GM19043 (cell line): ENCODE measurements around the gene SYCE3.

Experiments used
- ATAC-seq: cut with Tn5 transposase; IDR thresholded peaks from one replicate; pipeline ENCODE4 v1.9.1; 2021; ENCODE audit warnings: low read depth; ENCODE audit not compliant: unreplicated experiment

SYCE3 gene

DNA sequence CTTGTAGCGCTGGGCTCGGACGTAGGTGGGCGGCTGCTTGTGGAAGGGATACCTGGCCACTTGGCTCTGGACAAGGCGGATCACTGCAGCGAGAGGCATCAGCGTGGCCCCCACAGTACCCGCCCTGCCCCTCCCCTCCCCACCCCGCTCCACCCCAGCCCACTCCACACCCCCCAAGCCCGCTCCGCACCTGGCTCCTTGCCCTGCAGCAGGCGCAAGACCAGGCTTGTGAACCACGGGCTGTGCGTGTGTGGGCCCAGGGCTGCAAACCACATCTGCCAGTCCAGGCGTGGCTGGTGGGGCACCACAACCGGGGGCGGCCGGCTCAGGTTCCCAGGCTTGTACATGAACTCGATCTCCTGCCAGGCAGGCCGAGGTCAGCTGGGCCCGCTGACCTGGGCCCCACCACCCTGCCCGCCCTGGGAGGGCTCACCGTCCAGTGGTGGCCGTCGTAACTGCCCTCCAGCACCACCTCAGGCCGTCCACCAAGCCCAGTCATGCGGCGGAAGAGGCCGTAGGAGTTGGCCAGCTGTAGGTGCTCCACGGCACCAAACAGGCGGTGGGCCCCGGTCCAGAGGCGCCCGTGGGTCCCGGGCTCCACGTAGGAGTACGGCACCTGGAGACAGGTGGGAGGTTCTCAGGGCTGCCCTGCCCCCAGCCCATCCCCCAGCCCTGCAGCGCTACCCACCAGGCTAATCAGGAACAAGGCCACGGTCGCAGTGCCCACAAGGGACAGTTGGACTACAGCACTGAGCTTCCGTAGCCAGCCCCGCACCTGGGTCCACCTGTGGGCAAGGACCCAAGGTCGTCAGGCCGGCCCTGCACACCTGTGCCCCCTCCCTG is 58.1 kb downstream of the SYCE3 start:
- no peak for ATAC-seq

DNA sequence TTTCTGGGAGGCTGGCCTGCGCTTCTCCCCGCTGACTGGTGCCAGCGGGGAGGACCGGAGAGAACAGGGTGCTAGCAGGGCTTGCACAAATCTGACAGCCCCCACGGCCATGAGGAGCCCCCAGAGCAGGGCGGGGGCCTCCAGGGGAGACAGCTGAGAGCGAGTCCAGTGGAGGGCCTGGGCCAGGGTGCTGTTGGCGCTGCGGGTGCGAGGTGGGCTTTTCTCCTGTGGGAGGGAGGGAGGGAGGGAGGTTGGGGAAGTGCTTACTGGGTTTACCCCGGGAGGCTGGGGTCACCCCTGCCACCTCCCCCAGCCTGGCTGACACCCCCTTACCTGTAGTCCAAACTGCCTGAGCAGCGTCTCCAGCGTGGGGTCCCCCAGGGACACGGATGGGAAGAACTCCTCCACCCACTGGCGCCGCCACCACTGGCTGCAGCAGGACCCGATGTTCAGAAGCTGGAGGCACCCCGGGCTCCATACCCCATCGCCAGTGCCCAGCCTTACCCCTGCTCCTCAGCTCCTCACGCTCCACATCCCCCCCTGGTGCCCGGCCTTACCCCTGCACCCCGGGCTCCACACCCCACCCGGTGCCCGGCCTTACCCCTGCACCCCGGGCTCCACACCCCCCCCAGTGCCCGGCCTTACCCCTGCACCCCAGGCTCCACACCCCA is 59.1 kb downstream of the SYCE3 start:
- ATAC-seq: no peak

DNA sequence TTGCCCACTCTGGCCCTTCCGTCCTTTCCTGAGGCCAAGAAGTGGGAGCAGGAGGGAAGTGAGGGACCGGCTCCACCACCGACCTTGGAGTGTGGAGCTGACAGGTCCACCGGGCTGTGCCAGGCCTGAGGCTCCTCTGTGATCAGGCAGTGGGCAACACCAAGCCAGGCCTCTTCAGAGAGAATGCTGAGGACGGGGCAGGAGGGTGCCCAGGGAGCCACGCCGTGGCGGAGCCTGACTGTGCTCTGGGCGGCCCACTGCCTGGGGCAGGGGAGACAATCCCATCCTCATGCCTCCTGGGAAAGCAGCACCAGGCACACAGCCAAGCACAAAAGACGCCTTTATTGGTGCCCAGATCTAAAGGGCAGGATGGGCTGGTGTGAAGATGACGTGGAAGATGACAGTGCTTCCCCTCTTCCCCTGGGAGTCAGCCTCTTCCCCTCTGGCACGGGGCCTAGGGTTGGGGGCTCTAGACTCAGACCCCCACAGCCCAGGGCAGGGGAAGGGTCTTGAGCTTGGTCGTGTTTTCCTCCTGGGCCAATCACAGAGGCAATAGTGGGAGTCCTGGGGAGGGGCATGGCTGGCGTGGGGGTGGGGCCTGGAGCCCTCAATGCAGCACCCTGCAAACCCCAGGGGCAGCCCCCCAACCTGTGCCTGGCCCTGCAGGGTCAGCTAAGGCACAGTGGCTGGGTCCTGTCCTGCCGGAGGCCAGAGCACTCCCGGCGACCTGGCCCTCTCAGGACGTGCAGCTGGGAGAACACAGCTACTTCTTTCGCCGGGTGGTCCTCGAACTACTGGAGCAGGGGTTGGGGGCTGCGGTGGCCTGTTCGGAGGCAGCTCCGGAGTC is 59.9 kb downstream of the SYCE3 start:
- ATAC-seq: no peak

GRCh38 chr22:50502096-50502495 is 60.6 kb downstream of the SYCE3 start:
- no peak for ATAC-seq
